Renal cortical epithelial cell (primary cell): ENCODE data around the gene THRB. TPM values are rescaled to one million over a fixed set of nuclear protein-coding genes. Genes with fewer than 3 reads are reported as not detected.
"Not testable (repeated sequence)": the region's sequence is repeated elsewhere in the genome, so short reads cannot be mapped to it uniquely, and the experiment has no call there.

ENCODE experiments used
- DNase-seq: peaks from one replicate; pipeline ENCODE4 v3.0.0-alpha.2; 2011; ENCODE audit warnings: low read depth
- total RNA-seq: library from RNA; depleted of rRNA; stranded (reverse); fragments of >200 nt; gene quantifications from 2 replicates; pipeline ENCODE4 v1.2.3, GENCODE V29; 2014

THRB gene
- total RNA-seq, 1 donor from 2014 or later = 46.1 TPM

GRCh38 chr3:24450160-24450907 lies 44.3 kb downstream of the THRB start:
- DNase-seq = peak; percentile 32

- DNase-seq = peak; percentile 68
Observed at GRCh38 chr3:24447836-24448235, 46.8 kb downstream of the THRB start.

GRCh38 chr3:24446032-24446431 lies 48.6 kb downstream of the THRB start:
- DNase-seq = no peak

GRCh38 chr3:24443476-24443875 lies 51.2 kb downstream of the THRB start:
- DNase-seq = no peak

- no peak for DNase-seq
Observed at GRCh38 chr3:24440760-24441464, 53.7 kb downstream of the THRB start.

- no peak for DNase-seq
Observed at GRCh38 chr3:24439021-24439420, 55.6 kb downstream of the THRB start.

- DNase-seq = peak; percentile 32
Observed at GRCh38 chr3:24437326-24437725, 57.3 kb downstream of the THRB start.

- DNase-seq = no peak
Observed at GRCh38 chr3:24435584-24435983, 59.1 kb downstream of the THRB start.

GRCh38 chr3:24434651-24435050 lies 60.0 kb downstream of the THRB start:
- DNase-seq = no peak

GRCh38 chr3:24433838-24434591 lies 60.6 kb downstream of the THRB start:
- DNase-seq = no peak

GRCh38 chr3:24432989-24433388 lies 61.7 kb downstream of the THRB start:
- no peak for DNase-seq

- DNase-seq = no peak
Observed at GRCh38 chr3:24428481-24428880, 66.2 kb downstream of the THRB start.

GRCh38 chr3:24426896-24427295 lies 67.8 kb downstream of the THRB start:
- no peak for DNase-seq

GRCh38 chr3:24420829-24421228 lies 73.8 kb downstream of the THRB start:
- not testable (repeated sequence) for DNase-seq

- no peak for DNase-seq
Observed at GRCh38 chr3:24420224-24420623, 74.4 kb downstream of the THRB start.

- no peak for DNase-seq
Observed at GRCh38 chr3:24419067-24419791, 75.4 kb downstream of the THRB start.

- DNase-seq = no peak
Observed at GRCh38 chr3:24417730-24418129, 76.9 kb downstream of the THRB start.

- no peak for DNase-seq
Observed at GRCh38 chr3:24416224-24416623, 78.4 kb downstream of the THRB start.

- DNase-seq = no peak
Observed at GRCh38 chr3:24415824-24416223, 78.8 kb downstream of the THRB start.

- not testable (repeated sequence) for DNase-seq
Observed at GRCh38 chr3:24413662-24414061, 81.0 kb downstream of the THRB start.

- DNase-seq = no peak
Observed at GRCh38 chr3:24410860-24411259, 83.8 kb downstream of the THRB start.
